IPS-NIHi7 (cell line): ENCODE results near the gene OTOP2.

Experiments
- DNase-seq: peaks from one replicate; pipeline ENCODE4 v3.0.0; 2012; ENCODE audit warnings: mixed read lengths; ENCODE audit errors: extremely low spot score

OTOP2 gene

DNA sequence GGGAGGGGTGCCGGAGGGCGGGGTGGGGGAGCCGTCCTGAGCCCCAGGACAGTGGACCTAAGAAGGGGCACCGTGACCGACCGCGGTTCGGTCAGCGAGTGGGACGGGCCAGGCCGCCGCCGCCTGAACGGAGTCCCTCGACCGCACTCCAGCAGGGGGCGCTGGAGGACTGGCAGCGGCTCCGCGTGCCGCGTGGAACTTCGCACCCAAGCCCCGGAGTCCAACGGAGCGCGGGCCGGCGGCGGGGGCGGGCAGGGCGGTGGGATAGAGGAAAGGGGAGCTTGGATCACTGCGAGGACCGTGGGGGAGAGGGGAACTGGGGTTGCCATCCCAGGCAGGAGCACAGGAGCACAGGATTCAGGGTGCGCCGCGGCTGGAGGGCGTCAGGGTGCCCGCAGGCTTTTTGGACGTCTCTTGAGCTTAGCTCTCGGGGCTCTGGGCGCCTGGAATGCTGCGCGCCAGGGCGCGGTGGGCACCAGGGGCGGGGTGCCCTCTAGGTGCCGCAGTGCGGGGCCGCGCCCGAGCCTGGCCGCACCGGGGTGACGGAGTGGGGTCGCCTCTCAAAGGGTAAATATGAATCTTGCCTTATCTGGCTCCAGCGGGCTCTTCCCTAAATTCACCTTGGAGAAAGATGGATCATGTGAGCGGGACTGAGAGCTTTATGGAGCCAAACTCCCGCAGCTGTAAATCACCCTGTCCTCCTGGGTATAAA lies 379 bp upstream of the OTOP2 start:
- DNase-seq, result peak; percentile 83

GRCh38 chr17:74925242-74925641 lies 1.2 kb downstream of the OTOP2 start:
- no peak for DNase-seq

- no peak for DNase-seq
Measured at GRCh38 chr17:74928786-74929185, 4.7 kb downstream of the OTOP2 start.

GRCh38 chr17:74930535-74931036 lies 6.5 kb downstream of the OTOP2 start:
- DNase-seq, result no peak

GRCh38 chr17:74935048-74935447 lies 11.0 kb downstream of the OTOP2 start:
- DNase-seq, result no peak

- peak; percentile 51 for DNase-seq
Measured at GRCh38 chr17:74935585-74936469, 11.8 kb downstream of the OTOP2 start, which contains the start of gene OTOP3. Gene OTOP3 (plus strand): TSS chr17:74935898. CDS start chr17:74935922, 24 bp downstream.

- no peak for DNase-seq
Measured at GRCh38 chr17:74936470-74936799, 12.4 kb downstream of the OTOP2 start.

- peak; percentile 57 for DNase-seq
Measured at GRCh38 chr17:74937064-74938051, 13.3 kb downstream of the OTOP2 start.

DNA sequence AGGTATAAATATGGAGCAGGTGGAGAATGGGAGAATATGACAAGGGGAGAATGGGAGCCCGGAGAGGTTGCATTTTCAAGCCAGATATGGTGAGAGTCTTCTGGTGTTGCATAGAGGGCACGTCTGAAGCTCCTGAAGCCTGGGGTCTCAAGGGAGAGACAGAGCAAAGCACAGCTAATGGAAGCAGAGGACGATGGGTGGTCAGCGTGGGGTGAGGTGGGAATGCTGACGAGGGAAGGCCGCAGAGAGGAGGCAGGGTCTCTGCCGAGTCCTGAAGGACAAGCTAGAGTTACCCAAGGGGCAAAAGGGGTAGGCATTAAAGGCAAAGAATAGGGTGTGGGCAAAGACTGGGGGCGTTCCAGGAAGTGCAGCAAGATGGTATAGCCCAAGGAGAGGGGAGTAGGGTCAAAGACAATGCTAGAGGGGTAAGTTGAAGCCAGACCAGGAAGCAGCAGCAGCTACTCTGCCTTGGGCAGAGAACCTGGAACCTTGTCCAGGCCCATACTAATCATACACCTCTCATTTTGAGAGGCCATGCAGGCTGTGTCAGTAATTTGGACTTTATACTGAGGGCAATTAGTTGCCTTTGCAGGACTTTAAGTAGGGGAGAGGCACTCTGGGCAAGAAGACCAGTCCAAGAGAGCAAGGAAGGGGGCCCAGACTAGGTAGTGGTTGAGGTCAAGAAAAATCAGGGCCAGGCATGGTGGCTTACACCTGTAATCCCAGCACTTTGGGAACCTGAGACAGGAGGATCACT lies 14.3 kb downstream of the OTOP2 start:
- no peak for DNase-seq

DNA sequence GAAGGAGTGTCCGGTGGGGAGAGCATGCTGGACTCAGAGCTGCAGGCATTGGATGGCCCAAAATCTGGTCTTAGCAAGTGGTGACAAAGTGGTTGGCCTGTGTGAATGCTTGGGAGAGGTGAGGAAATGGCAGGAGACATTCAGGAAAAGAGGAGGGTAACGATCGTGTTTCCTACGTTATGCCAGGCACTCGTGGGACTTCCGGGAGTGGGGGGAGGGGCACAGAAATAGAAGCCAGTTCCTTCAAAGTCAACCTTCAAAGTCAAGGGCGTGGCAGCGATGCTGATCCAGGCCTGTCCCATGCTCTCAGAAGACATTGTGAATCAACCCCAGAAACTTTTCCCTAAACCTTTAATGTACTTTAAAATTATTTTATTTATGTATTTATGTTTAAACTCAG lies 15.5 kb downstream of the OTOP2 start:
- DNase-seq, result no peak

DNA sequence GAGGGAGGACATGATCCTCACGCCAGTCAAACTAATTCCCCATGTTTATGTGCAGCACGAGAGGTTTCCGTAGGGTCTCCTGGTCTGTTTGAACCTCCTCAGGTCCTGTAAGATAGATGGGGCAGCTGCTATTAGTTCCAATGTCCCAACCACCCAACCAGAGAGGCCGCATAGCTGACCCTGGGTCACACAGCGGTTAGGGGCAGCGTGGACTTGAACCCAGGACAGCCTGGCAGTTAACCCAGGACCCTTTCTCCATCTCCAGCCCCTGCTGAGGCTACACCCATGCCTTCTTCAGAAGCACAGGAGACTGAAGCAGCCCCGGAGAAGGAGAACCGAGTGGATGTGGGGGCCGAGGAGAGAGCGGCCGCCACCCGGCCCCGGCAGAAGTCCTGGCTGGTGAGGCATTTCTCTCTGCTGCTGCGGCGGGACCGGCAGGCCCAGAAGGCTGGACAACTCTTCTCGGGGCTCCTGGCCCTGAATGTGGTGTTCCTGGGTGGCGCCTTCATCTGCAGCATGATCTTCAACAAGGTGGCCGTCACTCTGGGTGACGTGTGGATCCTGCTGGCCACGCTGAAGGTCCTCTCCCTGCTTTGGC lies 17.2 kb downstream of the OTOP2 start:
- DNase-seq, result no peak

DNA sequence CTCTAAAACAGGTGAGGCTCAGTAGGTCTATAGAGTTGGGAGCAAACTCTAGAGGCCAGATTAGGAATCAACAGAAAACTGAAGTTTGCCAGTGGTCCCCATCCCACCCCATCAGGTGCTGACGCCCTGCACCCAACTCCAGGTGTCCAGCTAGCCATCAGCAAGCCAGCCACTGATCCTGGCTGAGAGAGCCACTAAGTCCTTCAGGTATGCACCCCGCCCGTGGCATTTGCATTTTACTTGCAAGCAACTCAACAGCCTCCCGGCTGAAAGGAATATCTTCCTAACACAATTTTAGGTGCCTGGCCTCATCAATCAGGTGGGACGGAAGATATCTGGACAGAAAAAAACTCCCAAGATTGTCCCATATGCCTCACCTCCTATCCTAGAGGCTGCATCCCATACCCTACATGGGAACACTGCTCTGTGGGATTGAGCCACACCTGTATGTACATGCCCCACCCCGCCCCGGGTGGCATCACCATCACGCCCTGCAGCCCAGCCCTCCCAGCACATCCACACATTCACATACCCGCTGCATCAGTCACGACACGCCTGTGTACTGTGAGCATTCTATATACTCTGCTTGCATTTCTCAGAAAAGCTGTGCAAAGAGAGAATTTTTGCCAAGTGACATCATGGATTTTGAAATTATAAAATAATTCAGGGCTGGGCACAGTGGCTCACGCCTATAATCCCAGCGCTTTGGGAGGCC lies 19.9 kb downstream of the OTOP2 start:
- DNase-seq, result no peak

DNA sequence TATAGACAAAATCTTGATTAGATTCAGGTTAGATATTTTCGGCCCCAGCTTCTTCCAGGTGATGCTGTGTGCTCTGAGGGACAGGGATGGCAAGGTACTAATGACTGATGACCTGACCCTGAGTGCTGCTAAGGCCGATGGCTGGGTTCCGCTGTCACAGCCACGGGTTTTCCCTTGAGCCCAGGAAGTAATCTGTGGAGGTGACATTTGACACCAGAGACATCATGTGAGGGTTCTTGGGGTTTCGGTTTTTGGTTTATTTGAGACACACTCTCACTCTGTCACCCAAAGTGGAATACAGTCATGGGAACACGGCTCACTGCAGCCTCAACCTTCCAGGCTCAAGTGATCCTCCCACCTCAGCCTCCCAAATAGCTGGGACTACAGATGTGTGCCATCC lies 21.5 kb downstream of the OTOP2 start:
- no peak for DNase-seq

GRCh38 chr17:74946641-74947040 lies 22.6 kb downstream of the OTOP2 start:
- DNase-seq, result no peak

GRCh38 chr17:74947041-74947754 lies 23.1 kb downstream of the OTOP2 start:
- DNase-seq, result no peak

GRCh38 chr17:74949455-74950115 lies 25.5 kb downstream of the OTOP2 start:
- DNase-seq, result no peak

GRCh38 chr17:74950207-74950606 lies 26.1 kb downstream of the OTOP2 start:
- no peak for DNase-seq

DNA sequence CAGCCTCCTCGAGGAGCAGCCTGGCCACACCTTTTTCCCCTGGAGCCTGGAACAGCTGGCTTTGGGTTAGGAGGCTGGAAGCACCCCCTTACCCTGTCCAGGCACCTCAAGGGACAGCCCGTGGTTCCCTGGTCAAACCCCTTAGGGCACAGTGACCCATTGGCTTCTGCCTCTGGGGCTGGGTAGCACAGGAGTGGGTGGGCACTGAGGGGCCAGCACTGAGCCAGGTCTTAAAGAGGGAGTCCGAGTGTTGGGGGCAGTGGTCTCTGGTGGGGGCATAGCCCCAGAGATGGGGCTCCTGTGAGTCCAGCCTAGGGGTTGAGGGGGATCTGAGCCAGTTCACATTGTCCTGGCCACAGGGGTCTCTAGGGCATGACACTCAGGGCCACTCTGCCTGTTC lies 27.0 kb downstream of the OTOP2 start:
- no peak for DNase-seq
